ENCODE data around the gene ZNF385B.

The ZNF385B gene

GRCh38 chr2:179545024-179545423 lies 316.4 kb downstream of the ZNF385B start:
- Histone ChIP-seq H3K4me1 (ENCODE audit: insufficient read depth, poor library complexity, severe bottlenecking) (peaks cover 8% of the 10 kb centered on the region), H3K27ac (ENCODE audit: poor library complexity, severe bottlenecking) (no peak overlapping the region), H3K4me3 (ENCODE audit: severe bottlenecking) (no peak overlapping the region), H3K9me3 (ENCODE audit: severe bottlenecking) (no peaks in the 10 kb centered on the region), H3K27me3 (ENCODE audit: insufficient read depth, poor library complexity, severe bottlenecking) (no peaks in the 10 kb centered on the region), H3K36me3 (ENCODE audit: low read depth) (no peaks in the 10 kb centered on the region)
- ATAC-seq (ENCODE audit: low read depth) (no peak), DNase-seq (ENCODE audit: low spot score) (no peak)
- TF ChIP-seq, protein P1, sequence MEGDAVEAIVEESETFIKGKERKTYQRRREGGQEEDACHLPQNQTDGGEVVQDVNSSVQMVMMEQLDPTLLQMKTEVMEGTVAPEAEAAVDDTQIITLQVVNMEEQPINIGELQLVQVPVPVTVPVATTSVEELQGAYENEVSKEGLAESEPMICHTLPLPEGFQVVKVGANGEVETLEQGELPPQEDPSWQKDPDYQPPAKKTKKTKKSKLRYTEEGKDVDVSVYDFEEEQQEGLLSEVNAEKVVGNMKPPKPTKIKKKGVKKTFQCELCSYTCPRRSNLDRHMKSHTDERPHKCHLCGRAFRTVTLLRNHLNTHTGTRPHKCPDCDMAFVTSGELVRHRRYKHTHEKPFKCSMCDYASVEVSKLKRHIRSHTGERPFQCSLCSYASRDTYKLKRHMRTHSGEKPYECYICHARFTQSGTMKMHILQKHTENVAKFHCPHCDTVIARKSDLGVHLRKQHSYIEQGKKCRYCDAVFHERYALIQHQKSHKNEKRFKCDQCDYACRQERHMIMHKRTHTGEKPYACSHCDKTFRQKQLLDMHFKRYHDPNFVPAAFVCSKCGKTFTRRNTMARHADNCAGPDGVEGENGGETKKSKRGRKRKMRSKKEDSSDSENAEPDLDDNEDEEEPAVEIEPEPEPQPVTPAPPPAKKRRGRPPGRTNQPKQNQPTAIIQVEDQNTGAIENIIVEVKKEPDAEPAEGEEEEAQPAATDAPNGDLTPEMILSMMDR (IDR thresholded peaks at IDR 0.05; ENCODE audit: poor library complexity, severe bottlenecking): no peak

DNA sequence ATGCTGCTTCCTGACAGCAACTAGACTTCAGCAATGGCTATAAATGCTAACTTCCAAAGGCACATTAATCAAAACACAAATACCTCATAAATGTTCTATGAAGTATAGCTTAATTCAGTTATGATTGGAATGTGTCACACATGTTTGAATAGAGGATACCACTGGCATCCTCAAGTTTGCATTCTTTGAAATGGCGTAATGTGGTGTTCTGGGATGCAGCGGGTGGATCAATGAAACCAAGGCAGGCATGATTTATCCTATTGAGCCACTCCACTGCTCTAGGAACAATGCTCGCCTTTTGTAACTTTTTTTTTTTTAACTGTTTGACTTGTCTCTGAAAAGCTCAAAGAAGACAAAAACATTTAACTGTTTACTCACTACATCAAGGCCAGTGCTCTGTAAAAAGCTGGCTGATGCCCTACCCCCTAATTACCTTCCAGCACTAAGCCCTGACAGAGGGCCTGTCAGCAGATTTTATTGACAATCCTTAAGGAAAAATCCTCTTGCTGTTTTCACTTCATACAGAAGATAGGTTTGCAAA lies 318.0 kb downstream of the ZNF385B start:
- Histone ChIP-seq H3K4me3 (ENCODE audit: severe bottlenecking) (no peak overlapping the region), H3K27me3 (ENCODE audit: insufficient read depth, poor library complexity, severe bottlenecking) (no peaks in the 10 kb centered on the region), H3K27ac (ENCODE audit: poor library complexity, severe bottlenecking) (peak overlapping the region; percentile 65), H3K36me3 (ENCODE audit: low read depth) (no peaks in the 10 kb centered on the region), H3K4me1 (ENCODE audit: insufficient read depth, poor library complexity, severe bottlenecking) (peaks cover 12% of the 10 kb centered on the region), H3K9me3 (ENCODE audit: severe bottlenecking) (no peaks in the 10 kb centered on the region)
- TF ChIP-seq, protein P1 (IDR thresholded peaks at IDR 0.05; ENCODE audit: poor library complexity, severe bottlenecking): no peak
- peak; percentile 89 for ATAC-seq (ENCODE audit: low read depth)
- no peak for DNase-seq (ENCODE audit: low spot score)

DNA sequence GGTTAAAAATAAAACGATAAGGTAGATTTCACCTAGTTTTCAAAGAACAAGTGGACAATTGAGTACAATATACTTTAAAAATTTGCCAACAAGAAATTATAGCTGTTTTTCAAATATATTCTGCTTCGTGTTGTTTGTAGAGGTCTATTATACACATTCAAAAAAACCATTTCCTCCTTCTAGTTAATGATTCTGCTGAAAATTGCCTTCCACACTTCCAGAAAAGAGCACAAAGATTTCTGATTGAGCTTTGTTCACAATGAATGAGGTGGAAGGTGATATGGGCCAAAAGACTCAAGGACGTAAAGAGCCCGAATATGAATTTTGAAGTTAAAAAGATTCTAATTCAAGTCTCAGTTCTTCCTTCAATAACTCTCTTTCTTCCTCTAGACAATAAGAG lies 319.8 kb downstream of the ZNF385B start:
- Histone ChIP-seq H3K4me3 (ENCODE audit: severe bottlenecking) (no peak overlapping the region), H3K36me3 (ENCODE audit: low read depth) (no peaks in the 10 kb centered on the region), H3K9me3 (ENCODE audit: severe bottlenecking) (no peaks in the 10 kb centered on the region), H3K27me3 (ENCODE audit: insufficient read depth, poor library complexity, severe bottlenecking) (no peaks in the 10 kb centered on the region), H3K27ac (ENCODE audit: poor library complexity, severe bottlenecking) (no peak overlapping the region), H3K4me1 (ENCODE audit: insufficient read depth, poor library complexity, severe bottlenecking) (peaks cover 18% of the 10 kb centered on the region)
- no peak for ATAC-seq (ENCODE audit: low read depth)
- TF ChIP-seq, protein P1 (IDR thresholded peaks at IDR 0.05; ENCODE audit: poor library complexity, severe bottlenecking): no peak
- no peak for DNase-seq (ENCODE audit: low spot score)

DNA sequence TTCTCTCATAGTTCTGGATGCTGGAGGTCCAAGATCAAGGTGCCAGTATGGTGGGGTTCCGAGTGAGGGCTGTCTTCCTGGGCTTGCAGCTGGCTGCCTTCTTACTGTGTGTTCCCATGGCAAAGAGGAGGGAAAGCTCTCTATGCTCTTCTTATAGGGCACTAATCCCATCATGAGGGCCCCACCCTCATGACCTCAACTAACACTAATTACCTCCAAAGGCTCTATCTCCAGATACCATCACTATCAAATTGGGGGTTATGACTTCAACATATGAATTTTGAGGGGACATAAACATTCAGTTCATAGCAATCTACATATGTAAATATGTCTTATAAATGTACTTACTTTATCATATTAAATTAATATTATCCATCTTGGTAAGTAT lies 322.3 kb downstream of the ZNF385B start:
- Histone ChIP-seq H3K36me3 (ENCODE audit: low read depth) (no peaks in the 10 kb centered on the region), H3K27me3 (ENCODE audit: insufficient read depth, poor library complexity, severe bottlenecking) (no peaks in the 10 kb centered on the region), H3K9me3 (ENCODE audit: severe bottlenecking) (no peaks in the 10 kb centered on the region), H3K4me3 (ENCODE audit: severe bottlenecking) (no peak overlapping the region), H3K4me1 (ENCODE audit: insufficient read depth, poor library complexity, severe bottlenecking) (peaks cover 21% of the 10 kb centered on the region), H3K27ac (ENCODE audit: poor library complexity, severe bottlenecking) (no peak overlapping the region)
- TF ChIP-seq, protein P1 (IDR thresholded peaks at IDR 0.05; ENCODE audit: poor library complexity, severe bottlenecking): no peak
- DNase-seq (ENCODE audit: low spot score): no peak
- ATAC-seq (ENCODE audit: low read depth): no peak

GRCh38 chr2:179538406-179539123 lies 322.8 kb downstream of the ZNF385B start:
- H3K27me3 ChIP-seq (ENCODE audit: insufficient read depth, poor library complexity, severe bottlenecking): no peaks in the 10 kb centered on the region

More at GRCh38 chr2:179538406-179539123, 322.8 kb downstream of the ZNF385B start:
- H3K4me3 ChIP-seq (ENCODE audit: severe bottlenecking): no peak overlapping the region
- H3K36me3 ChIP-seq (ENCODE audit: low read depth): no peaks in the 10 kb centered on the region
- DNase-seq (ENCODE audit: low spot score) (no peak), ATAC-seq (ENCODE audit: low read depth) (peak; percentile 77; the same call in 2 of the 3 replicates)
- no peaks in the 10 kb centered on the region for H3K9me3 ChIP-seq (ENCODE audit: severe bottlenecking)
- H3K4me1 ChIP-seq (ENCODE audit: insufficient read depth, poor library complexity, severe bottlenecking): peaks cover 21% of the 10 kb centered on the region
- no peak overlapping the region for H3K27ac ChIP-seq (ENCODE audit: poor library complexity, severe bottlenecking)
- TF ChIP-seq, protein P1 (IDR thresholded peaks at IDR 0.05; ENCODE audit: poor library complexity, severe bottlenecking): no peak
